PC-3 (cell line): Measurements from ENCODE around the gene CLMN.

Experiments
- CTCF ChIP-seq: fragments of 300-600 bp; sonication (generic); conservative IDR thresholded peaks from 2 replicates; pipeline ENCODE4 v1.5.1; 2017; ENCODE audit warnings: antibody characterized with exemption, low read depth, mild to moderate bottlenecking, low read length
- EZH2 ChIP-seq: fragments of 300-600 bp; sonication (generic); IDR thresholded peaks from one replicate; pipeline ENCODE4 v1.6.1; 2017; ENCODE audit warnings: antibody characterized with exemption, mild to moderate bottlenecking, low read length; ENCODE audit not compliant: unreplicated experiment

GRCh38 chr14:95322651-95323050 lies 2.9 kb upstream of the CLMN start:
- no peak for TF ChIP-seq CTCF
- TF ChIP-seq EZH2, result no peak
